ENCODE data around the gene LRRC57. TPM values are rescaled to one million over a fixed set of nuclear protein-coding genes. Genes with fewer than 3 reads are reported as not detected.

The LRRC57 gene
- total RNA-seq, 1 experiment from 2014 or later = 18.7 TPM

DNA sequence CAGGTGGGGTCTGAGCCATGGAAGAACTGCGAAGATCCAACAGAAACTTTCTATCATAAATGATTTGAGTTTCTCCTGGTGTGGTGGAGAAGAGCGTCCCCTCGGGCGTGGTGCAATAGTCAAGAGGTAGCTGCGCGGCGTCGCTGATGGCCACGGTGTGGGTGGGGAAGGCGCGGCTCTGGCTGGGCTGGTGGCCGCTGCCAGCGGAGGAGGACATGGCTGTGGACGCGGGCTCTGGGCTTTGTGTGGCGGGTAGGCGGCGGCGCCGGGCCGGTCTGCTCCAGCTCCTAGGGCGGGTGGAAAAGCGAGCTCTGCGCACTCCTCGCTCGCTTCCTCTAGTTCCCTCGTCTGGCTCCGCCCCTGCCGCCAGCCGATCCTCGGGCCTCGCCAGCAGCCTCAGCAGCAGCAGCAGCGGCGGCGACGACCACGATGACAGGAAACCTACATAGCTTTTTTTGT is 32.7 kb upstream of the LRRC57 start:
- H2AFZ ChIP-seq (ENCODE audit: low read length) = no peak overlapping the region
- peak overlapping the region; percentile 94 for H3K18ac ChIP-seq (ENCODE audit: insufficient read length, low read depth, low read length)
- H3K4me3 Mint-ChIP-seq = peak overlapping the region; percentile 67 to 76
- H3K4me1 ChIP-seq (ENCODE audit: insufficient read depth, low read length) = peaks cover 5% of the 10 kb centered on the region
- no peaks in the 10 kb centered on the region for H3K79me2 ChIP-seq (ENCODE audit: insufficient read depth, low read length)
- TF ChIP-seq, protein P1, sequence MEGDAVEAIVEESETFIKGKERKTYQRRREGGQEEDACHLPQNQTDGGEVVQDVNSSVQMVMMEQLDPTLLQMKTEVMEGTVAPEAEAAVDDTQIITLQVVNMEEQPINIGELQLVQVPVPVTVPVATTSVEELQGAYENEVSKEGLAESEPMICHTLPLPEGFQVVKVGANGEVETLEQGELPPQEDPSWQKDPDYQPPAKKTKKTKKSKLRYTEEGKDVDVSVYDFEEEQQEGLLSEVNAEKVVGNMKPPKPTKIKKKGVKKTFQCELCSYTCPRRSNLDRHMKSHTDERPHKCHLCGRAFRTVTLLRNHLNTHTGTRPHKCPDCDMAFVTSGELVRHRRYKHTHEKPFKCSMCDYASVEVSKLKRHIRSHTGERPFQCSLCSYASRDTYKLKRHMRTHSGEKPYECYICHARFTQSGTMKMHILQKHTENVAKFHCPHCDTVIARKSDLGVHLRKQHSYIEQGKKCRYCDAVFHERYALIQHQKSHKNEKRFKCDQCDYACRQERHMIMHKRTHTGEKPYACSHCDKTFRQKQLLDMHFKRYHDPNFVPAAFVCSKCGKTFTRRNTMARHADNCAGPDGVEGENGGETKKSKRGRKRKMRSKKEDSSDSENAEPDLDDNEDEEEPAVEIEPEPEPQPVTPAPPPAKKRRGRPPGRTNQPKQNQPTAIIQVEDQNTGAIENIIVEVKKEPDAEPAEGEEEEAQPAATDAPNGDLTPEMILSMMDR (conservative IDR thresholded peaks at IDR 0.05) = no peak
- DNase-seq = peak; percentile 88
- H4K91ac ChIP-seq (ENCODE audit: insufficient read length, low read depth, low read length) = no peak overlapping the region
- H2BK12ac ChIP-seq (ENCODE audit: insufficient read length, low read depth, low read length) = no peak overlapping the region
- H3K4me1 Mint-ChIP-seq = peaks cover 41 to 42% of the 10 kb centered on the region in 2 experiments
- H3K27ac Mint-ChIP-seq = peak overlapping the region in 2 of 3 experiments; percentile 7 to 50; a peak in 1 of 7 replicates
- H4K5ac ChIP-seq (ENCODE audit: insufficient read length, low read depth, low read length) = peak overlapping the region; percentile 90
- H3K14ac ChIP-seq (ENCODE audit: insufficient read depth, low read length) = peak overlapping the region; percentile 97
- no peak overlapping the region for H2BK20ac ChIP-seq (ENCODE audit: low read depth, low read length, poor library complexity, severe bottlenecking)
- no peaks in the 10 kb centered on the region for H4K20me1 ChIP-seq (ENCODE audit: control insufficient read depth, insufficient read depth, insufficient read length)
- H3T11ph ChIP-seq (ENCODE audit: low read length) = no peak overlapping the region
- H3K9ac ChIP-seq (ENCODE audit: extremely low read depth, insufficient read length, low read length) = peak overlapping the region; percentile 88
- peaks cover 6% of the 10 kb centered on the region for H3K23me2 ChIP-seq (ENCODE audit: insufficient read length, low read depth, low read length, poor library complexity, severe bottlenecking)
- WGBS (ENCODE audit: extremely low coverage, insufficient read length, low lambda C conversion rate) = no CpG with 5 or more reads among the region's 37 CpGs
- no peak overlapping the region for H2BK15ac ChIP-seq (ENCODE audit: low read depth, low read length)
- no peak overlapping the region for H3K27ac ChIP-seq (ENCODE audit: insufficient read length, low read depth, low read length)
- no peak overlapping the region for H4K8ac ChIP-seq (replicated peaks; ENCODE audit: insufficient read length, low read depth, low read length)
- H2BK5ac ChIP-seq (ENCODE audit: insufficient read length, low read length) = no peak overlapping the region
- peaks cover 2% of the 10 kb centered on the region; the same call in 1 of the 2 replicates for H3K27me3 ChIP-seq (ENCODE audit: insufficient read depth, low read length)
- H3K56ac ChIP-seq (ENCODE audit: insufficient read length, low read depth, low read length) = no peak overlapping the region
- H2AK5ac ChIP-seq (ENCODE audit: insufficient read length, low read length) = no peak overlapping the region
- H3K36me3 Mint-ChIP-seq (ENCODE audit: insufficient read depth in 1 of 3, low read depth in 3 of 3) = peaks cover 0 to 3% (median 0%) of the 10 kb centered on the region in 3 experiments; a peak in 1 of 7 replicates
- peaks cover 66% of the 10 kb centered on the region for H3K27me3 Mint-ChIP-seq (ENCODE audit: low read depth)
- no peak overlapping the region for H2BK120ac ChIP-seq (ENCODE audit: low read depth, low read length, poor library complexity, severe bottlenecking)
- H3K23ac ChIP-seq (ENCODE audit: insufficient read length, low read depth, low read length) = no peak overlapping the region
- no peak overlapping the region for H3K4ac ChIP-seq (ENCODE audit: low read depth, low read length)
- H3K79me1 ChIP-seq (ENCODE audit: insufficient read depth, low read depth, low read length, poor library complexity, severe bottlenecking) = no peaks in the 10 kb centered on the region
- H3K9me3 Mint-ChIP-seq = no peaks in the 10 kb centered on the region
- no peaks in the 10 kb centered on the region for H3K9me3 ChIP-seq (ENCODE audit: control insufficient read depth, low read depth, low read length)
- peak overlapping the region; percentile 91 for H3K4me2 ChIP-seq (ENCODE audit: insufficient read depth, insufficient read length, low read length)

Data from H9 (cell line).